Retina (tissue), 1 donor: ENCODE measurements around the gene SLC25A43.
"Not testable (repeated sequence)": the region's sequence is repeated elsewhere in the genome, so short reads cannot be mapped to it uniquely, and the experiment has no call there.

Source experiments
- DNase-seq: peaks from one replicate; pipeline ENCODE4 v3.0.0-alpha.2; 2016

The SLC25A43 gene

DNA sequence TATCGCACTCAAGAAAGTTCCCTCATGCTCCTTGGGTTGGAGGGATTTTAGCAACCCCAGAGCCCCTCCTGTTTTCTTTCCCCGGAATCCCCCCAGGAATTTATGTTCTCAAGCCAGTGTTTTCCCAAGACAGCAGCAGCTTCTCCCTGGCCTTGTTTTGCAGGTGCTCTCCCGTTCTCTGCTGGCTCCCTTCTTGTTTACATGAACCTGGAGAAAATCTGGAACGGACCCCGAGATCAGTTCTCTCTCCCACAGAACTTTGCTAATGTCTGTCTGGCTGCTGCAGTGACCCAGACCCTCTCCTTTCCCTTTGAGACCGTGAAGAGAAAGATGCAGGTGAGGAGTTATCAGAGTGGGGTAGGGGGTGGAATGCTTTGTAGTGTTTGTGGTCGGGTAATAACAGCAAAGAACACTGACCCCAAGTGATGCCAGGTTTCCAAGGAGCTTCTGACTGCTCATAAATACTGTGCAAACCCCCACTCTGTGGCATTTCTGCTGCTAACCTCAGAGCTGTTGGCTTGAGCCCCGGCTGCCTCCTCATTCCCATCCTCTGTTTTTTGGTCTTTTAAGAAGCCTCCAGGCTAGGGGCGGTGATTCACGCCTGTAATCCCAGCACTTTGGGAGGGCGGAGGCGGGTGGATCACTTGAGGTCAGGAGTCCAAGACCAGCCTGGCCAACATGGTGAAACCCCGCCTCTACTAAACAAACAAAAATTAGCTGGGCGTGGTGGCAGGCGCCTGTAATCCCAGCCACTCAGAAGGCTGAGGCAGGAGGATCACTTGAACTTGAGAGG is 11.1 kb downstream of the SLC25A43 start:
- DNase-seq = no peak

DNA sequence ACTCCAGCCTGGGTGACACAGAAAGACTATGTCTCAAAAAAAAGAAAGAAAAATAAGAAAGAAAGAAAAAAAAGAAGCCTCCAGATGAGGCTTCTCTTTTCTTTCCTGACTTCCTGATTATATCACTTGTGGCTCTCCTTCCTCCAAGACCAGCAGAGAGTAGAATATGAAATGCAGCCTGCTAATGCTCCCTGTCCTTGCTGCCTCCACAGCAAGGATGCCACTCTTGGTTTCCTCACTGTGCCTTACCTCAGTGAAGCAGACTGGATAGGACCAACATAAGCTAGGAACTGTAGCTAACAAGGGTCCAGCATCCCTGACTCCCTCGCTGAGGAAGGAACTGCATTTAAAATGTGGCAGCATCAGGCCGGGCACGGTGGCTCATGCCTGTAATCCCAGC is 11.7 kb downstream of the SLC25A43 start:
- no peak for DNase-seq

DNA sequence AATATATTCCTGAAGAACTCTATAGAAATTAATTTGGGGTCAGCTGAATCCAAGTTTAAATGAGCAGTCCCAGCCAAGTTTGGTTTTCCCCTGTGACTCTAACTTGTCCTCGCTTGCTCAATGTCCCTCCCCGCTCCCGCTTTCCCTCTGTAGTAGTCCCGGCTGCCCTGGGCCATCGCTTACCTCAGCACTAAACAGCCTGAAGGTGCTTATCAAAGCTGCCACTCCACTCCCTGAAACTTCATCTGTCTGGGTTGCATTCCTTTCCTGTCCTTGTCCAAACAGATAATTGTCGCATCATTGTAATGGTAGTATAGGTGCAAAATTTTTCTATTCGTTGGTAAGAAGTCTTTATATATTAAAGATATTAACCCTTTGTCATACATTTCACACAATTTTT is 12.8 kb downstream of the SLC25A43 start:
- DNase-seq = no peak

DNA sequence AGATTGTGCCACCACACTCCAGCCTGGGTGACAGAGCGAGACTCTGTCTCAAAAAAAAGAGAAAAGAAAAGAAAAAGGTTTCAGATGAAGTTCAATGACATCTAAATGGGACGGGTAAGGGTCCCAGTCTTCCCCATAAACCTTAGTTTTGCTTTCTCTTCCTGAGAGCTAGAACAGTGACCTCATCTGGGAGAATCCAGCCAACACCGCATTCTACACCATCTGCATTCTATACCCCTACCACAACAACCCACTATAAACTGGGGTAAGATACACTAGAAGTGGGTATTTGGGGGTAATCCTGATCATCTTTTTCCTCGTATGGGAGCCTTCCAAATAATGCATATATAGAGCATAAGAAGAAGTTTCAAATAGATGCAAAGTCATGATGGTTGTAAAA is 18.2 kb downstream of the SLC25A43 start:
- no peak for DNase-seq

DNA sequence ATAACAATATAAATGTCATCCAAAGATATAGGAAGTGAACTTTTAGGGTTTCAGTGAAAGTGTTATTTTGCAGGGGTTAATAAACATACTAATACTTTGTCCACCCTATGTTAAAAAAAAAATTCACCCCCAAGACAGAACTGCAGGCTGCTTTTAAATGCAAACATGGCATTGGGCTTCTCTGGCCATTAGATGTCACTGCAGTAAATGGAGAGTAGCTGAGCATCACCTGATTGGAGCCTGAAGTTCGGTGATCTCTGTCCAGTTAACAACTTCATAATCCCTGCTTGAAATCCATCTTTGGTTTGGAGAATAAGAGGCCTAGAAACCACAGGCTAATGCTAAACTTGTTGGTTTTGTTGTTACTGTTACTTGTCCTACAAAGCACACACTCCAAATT is 18.7 kb downstream of the SLC25A43 start:
- no peak for DNase-seq

DNA sequence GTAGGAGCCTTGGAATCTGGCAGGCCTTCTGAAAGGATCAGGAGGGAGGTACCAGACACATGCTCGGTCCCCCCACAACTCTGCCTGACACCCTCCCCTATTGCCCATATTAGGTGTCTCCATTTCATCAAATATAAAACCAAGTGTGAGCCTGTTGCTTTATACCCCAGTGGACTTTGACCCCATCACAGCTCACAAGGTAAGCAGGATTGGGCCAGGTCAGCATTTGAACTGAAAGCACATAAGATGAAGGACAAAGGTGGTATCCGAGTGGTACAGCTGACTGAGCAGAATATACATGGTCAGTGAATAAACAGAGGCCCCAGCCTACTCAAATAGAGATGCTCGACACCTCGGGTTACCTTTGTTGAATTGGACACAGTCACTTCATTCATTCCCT is 20.0 kb downstream of the SLC25A43 start:
- no peak for DNase-seq

DNA sequence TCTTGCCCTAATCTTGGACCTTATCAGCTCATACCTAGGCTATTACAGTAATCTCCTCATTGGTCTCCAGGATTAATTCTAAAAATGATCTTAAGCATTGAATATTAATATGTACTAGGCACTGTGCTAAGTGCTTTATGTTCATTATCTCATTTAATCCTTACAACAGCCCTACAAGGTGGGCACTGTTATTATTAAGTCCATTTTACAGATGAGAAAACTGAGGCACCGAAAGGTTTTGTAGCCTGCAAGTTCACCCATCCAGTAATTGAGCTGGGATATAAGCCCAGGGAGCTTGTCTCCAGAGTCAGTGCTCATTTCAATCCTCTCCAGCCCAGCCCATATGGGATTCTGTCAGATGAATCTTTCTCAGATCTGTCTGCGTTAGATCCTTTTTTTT is 20.8 kb downstream of the SLC25A43 start:
- no peak for DNase-seq

DNA sequence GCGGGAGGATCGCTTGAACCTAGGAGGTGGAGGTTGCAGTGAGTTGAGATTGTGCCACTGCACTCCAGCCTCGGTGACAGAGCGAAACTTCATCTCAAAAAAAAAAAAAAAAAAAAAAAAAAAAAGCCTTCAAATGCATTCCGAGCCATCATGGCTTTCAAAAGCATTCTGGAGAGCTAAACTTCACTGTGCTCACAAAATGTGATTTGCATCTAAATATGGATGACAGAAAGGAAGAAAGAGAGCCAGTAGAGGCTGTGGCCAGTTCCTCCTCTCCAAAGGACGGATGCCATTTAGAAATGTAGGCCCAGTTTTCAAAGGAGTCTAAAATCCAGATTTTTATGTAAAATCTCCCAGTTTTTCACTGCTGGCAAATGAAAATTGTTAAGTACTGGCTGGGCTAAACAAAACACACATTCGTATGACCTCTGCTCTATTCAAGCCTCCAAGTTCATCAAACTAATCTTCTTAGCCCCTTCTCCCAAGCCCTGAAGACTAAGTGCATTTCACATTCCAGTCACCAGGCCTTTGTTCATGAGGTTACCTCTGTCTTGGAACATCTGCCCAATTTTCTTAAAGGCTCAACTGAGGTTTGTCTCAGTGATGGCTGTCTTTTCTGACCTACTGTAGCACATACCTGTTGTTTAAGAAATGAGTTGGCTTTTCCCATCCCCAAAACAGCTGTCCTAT is 22.0 kb downstream of the SLC25A43 start:
- no peak for DNase-seq

DNA sequence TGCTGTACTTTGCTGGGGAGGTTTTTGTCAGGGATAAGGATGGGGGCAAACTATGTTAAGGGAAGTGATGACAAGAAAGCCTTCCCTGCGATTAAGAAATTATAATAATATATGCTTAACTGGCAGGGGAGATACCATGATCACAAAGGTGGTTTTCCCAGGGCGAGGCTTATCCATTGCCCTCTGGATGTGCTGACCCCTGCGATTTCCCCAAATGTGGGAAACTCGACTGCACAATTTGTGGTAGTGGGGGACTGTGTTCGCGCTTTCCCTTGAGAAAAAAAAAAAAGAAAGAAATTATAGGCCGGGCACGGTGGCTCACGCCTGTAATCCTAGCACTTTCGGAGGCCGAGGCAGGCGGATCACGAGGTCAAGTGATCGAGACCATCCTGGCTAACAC is 24.5 kb downstream of the SLC25A43 start:
- no peak for DNase-seq

DNA sequence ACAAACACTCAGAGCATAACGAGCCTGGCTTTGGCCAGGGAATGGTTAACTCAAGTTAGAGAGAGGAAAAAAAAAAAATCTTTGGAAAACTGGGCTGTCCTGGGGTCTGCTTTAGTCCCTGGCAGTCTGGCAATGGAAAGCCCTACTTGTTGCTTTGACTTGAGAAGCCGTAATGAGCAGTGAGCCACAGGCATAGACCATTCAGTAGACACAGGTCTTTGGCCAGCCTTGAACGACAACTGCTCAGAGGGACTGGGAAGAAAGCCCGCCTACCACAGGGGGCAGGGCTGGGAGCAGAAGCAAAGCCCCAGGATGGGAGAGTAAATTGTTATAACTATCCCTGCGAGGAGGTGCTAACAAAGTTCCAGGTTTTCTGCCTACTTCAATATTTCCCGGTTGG is 25.9 kb downstream of the SLC25A43 start:
- DNase-seq = no peak

DNA sequence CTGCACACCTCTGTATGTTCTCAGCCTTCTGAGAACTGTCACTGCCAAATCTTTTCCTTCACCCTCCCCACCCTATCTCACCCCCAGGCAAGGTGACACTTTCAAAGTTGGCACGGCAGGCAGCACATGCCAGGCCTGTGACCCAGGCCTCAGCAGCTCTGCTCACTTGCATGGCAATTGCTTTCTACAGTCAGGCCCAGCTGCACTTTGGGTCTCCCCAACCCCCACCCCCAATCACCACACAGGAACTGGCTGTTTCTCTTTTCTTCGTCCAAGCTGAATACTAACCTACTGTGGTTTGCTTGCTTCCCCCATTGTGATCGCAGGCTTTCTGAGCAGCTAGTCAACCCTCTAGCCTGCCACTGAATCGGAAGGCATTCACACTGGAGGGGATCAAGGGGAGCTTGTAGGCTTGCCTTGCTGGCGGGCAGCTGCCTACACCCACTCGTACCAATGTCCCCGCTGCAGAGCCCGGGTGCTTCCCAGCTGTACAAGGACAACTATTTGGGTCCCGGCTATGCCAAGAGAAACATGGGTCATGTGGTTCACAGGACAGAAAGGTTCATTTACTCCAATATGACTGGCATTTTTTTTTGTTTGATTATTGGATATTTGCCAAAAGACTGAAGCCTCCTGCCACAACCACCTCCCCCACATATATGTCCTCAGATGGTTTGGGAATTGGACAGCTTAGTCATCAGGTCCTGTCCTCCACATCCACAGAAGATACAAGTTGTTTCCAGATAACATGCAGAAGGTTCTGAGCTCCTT is 28.1 kb downstream of the SLC25A43 start:
- DNase-seq = no peak

DNA sequence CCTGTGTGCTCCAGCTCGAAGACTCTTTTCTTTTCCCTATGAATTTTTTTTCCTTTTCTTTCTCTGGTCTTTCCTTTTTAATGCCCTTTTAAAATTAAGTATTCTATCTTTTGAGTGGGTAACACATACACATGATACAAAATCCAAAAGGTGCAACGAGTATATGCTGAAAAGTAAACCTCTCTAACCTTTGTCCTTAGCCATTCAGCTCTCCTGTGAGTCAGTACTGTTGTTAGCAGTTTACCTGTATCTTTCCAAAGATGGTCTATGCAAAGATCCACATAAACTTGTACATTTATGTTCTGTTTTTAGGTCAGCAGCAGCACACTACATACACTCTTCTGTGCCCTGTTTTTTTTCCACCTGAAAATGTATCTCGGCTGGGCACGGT is 28.7 kb downstream of the SLC25A43 start:
- DNase-seq = no peak

DNA sequence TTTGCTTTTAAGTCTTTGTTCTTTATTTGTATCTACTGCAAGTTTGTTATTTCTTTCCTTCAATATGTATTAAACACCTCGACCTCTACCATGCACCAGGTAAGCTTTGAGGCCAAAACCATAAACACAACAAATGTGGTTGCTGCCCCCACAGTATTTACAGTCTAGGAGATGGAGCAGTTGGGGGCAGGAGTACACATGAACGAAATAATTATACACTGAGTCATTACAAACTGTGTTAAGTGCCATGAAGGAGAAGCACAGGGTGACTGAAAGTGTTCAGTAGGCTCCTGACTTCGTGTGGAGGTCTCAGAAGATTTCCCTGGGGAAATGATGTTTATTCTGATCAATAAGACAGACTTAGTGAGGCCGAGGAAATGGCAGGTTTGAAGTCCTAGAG is 30.3 kb downstream of the SLC25A43 start:
- no peak for DNase-seq

DNA sequence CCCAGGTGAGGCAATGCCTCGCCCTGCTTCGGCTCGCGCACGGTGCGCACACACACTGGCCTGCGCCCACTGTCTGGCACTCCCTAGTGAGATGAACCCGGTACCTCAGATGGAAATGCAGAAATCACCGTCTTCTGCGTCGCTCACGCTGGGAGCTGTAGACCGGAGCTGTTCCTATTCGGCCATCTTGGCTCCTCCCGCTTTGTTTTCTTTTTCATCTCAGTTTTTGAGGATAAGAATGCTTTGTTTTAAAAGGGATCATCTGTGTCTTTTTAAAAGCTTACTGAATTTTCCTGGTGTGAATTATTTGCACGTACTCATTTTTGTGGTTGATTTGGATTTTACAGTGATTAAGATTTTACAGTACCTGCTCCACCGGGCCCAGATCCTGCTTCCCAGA is 42.2 kb downstream of the SLC25A43 start:
- DNase-seq = not testable (repeated sequence)

DNA sequence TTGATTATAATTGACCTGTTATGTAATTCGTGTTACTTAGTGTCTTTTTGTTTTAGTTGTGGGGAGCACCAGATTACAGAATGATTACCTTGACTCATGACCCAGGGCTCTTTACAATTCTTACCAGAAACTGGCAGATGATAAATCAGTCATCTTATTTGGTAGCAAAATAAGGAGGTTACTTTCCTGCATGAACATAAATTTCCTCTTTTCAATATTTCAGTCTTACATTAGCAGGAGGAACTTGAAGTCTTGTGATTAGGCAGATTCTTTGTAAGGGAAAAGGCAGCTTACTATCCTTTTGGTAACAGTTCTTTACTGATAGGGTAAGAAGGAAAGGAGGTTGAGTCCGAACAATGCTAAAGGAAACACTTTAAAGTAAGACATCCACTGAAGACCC is 43.1 kb downstream of the SLC25A43 start:
- no peak for DNase-seq

DNA sequence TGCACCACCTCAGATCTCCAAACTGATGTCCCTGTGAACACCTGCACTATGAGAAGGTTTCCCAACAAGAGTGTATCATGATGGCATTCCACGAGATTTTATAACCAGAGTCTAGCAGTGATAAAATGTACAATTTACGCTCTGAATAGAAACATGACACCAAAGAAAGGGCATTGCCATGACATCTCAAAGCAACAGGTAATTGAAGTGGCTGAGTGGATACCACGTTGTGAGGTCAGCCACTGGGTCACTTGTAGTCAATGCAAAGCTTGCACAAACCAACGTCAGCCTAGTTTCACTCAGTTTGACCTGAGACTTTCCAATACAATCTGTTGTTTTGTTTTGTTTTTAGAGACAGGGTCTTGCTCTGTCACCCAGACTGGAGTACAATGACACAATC is 54.1 kb downstream of the SLC25A43 start:
- no peak for DNase-seq

DNA sequence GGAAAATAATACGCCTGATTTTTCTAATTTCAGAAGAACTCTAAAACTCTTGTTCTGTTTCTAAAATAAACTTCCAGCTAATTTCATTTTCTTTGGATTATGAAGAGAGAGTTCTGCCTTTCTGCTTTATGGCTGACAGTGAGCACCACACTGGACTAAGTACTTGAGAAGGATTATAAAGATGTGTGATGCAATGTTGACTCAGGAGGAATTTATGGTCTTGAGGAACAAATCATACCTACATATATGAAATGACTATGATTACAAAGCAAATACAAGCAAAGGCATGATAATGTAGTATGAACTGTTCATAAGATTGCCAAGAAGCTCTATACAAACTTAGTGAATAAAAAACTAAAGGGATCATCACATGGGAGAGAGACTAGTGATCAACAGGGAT is 56.1 kb downstream of the SLC25A43 start:
- no peak for DNase-seq

DNA sequence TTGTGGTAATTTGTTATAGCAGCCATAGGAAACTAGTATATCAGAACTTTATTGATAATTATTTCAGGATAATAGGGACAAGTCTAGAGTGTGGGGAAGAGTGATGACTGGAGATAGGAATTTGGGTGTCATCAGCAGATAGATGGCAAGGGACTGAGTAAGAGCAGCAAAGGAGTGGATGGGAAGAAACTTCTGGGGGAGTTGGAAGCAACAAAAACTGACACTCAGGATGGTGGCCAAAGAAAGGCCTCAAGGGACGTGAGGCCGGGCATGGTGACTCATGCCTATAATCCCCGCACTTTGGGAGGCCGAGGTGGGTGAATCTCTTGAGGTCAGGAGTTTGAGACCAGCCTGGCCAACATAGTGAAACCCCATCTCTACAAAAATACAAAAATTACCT is 60.0 kb downstream of the SLC25A43 start:
- no peak for DNase-seq

DNA sequence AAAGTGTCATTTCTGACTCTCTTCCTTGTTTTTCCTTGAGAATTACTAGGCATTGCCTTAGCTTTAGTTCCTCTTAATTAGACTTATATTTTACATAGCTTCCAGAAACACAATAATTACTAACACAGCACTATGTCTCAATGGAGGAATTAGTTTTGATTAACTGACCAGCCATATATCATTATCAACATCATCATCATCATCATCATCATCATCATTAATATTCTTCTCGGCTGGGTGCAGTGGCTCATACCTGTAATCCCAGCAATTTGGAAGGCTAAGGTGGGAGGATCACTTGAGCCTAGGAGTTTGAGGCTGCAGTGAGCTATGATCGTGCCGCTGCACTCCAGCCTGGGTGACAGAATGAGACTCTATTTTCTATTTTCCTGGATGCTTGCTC is 66.4 kb downstream of the SLC25A43 start:
- DNase-seq = no peak

DNA sequence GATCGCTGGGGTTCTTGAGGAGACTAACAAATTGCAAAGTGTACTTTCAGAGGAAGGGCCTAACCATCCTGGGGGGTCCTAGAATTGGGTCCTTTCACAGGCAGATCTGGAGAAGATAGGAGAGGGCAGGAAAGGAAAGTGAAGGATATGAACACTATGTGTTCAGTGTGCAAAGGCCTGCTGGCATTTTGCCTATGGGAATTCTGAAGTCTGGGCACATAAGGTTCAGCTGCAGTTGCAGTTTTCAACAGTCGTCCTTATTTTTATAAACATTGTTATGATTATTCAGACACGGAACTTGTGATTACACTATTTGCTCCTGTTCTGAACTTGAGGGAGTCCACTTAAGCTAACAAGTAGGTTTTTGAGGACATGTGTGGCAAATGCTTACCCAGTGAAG is 67.8 kb downstream of the SLC25A43 start:
- no peak for DNase-seq

DNA sequence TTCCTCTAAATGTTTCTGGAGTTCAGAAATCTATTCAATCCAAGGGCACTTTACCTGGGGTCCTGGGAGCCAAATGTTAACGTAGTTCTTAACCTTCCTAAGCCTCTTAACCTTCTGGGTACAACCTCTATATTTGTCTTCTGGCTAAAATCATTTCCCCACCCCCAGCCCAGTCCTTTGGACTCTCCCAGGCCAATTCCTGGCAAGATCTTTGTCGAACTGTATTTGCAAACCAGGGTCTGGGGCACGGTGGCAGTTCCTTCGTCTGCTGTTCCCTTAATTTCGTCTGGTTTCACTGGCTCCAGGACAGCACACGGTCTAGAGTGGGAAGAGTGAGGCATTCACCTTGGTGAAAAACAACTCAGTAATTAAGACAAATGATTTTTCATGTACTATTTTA is 68.3 kb downstream of the SLC25A43 start:
- DNase-seq = no peak

DNA sequence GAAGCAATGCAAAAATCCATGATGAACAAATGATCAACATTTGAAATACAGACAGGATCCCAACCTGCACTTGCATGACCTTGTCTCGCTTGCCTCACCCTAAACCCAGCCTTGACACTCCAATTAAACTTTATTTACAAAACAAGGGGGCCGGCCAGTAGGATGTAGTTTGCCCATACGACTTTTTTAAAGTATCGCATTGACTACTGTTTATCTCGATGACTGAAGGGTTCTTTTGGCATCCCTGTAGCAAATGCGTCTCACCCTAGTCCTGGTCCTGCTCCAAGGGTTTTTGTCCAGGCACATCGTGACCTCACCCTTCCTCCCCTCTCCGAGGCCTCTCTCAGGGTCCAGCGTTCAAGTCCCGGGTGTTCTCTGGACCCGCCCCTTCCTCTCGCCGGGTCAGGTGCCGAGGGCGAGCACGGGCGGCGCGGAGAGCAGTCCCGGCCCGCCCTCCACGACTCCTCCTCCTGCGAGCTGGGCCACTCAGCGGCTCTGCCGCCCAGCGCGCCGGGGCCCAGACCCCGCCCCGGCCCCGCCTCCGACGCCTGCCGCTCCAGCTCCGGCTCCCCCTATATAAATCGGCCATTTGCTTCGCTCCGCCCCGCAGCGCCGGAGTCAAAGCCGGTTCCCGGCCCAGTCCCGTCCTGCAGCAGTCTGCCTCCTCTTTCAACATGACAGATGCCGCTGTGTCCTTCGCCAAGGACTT is 68.9 kb downstream of the SLC25A43 start, which contains the start of gene SLC25A5:
SLC25A5 (plus strand) TSS at position 603 of the 709 bp plus-strand sequence; CDS start at position 675, 72 bp downstream.
- peak; percentile 87 for DNase-seq
